Stimulated activated CD8-positive, alpha-beta memory T cell treated with anti-CD3 and anti-CD28 coated beads, Interleukin-12 subunit alpha, Interleukin-12 subunit beta, amount 100 ng/mL, for 24 hours (primary cell): ENCODE measurements around the gene SLC6A3.
A peak's percentile ranks its signal among the peaks of the same experiment; 100 is the strongest.
"Not testable (repeated sequence)": the region's sequence is repeated elsewhere in the genome, so short reads cannot be mapped to it uniquely, and the experiment has no call there.

ENCODE experiments used
- DNase-seq: peaks from one replicate; pipeline ENCODE4 v3.0.0-alpha.2; 2020; ENCODE audit errors: extremely low read depth

Gene SLC6A3

GRCh38 chr5:1387059-1387755 is 58.0 kb downstream of the SLC6A3 start:
- DNase-seq = no peak

- peak; percentile 10 for DNase-seq
Observed at GRCh38 chr5:1386274-1386717, 58.9 kb downstream of the SLC6A3 start.

GRCh38 chr5:1385395-1386273 is 59.6 kb downstream of the SLC6A3 start:
- DNase-seq = peak; percentile 61

- DNase-seq = no peak
Observed at GRCh38 chr5:1384521-1384920, 60.7 kb downstream of the SLC6A3 start.

- no peak for DNase-seq
Observed at GRCh38 chr5:1383886-1384401, 61.3 kb downstream of the SLC6A3 start.

GRCh38 chr5:1383344-1383743 is 61.9 kb downstream of the SLC6A3 start:
- DNase-seq = no peak

- DNase-seq = no peak
Observed at GRCh38 chr5:1382248-1382700, 63.0 kb downstream of the SLC6A3 start.

GRCh38 chr5:1381370-1382247 is 63.6 kb downstream of the SLC6A3 start:
- no peak for DNase-seq

- no peak for DNase-seq
Observed at GRCh38 chr5:1380910-1381309, 64.3 kb downstream of the SLC6A3 start.

- DNase-seq = no peak
Observed at GRCh38 chr5:1380011-1380817, 65.0 kb downstream of the SLC6A3 start.

- DNase-seq = no peak
Observed at GRCh38 chr5:1378866-1379659, 66.2 kb downstream of the SLC6A3 start.

GRCh38 chr5:1378096-1378495 is 67.1 kb downstream of the SLC6A3 start:
- no peak for DNase-seq

GRCh38 chr5:1376981-1377380 is 68.3 kb downstream of the SLC6A3 start:
- DNase-seq = no peak

- no peak for DNase-seq
Observed at GRCh38 chr5:1375871-1376810, 69.1 kb downstream of the SLC6A3 start.

GRCh38 chr5:1374679-1375055 is 70.6 kb downstream of the SLC6A3 start:
- DNase-seq = no peak

- DNase-seq = no peak
Observed at GRCh38 chr5:1374030-1374678, 71.1 kb downstream of the SLC6A3 start.

- not testable (repeated sequence) for DNase-seq
Observed at GRCh38 chr5:1371972-1372342, 73.3 kb downstream of the SLC6A3 start.

- DNase-seq = no peak
Observed at GRCh38 chr5:1371218-1371971, 73.8 kb downstream of the SLC6A3 start.
